GM18517 (cell line): ENCODE measurements around the gene TNNI3K.
A peak's percentile ranks its signal among the peaks of the same experiment; 100 is the strongest.

Experiments used
- ATAC-seq: cut with Tn5 transposase; IDR thresholded peaks from one replicate; pipeline ENCODE4 v1.9.1; 2021; ENCODE audit warnings: mild to moderate bottlenecking, moderate library complexity; ENCODE audit not compliant: unreplicated experiment

Gene TNNI3K

GRCh38 chr1:74486036-74486435 lies 250.8 kb downstream of the TNNI3K start:
- ATAC-seq: no peak

DNA sequence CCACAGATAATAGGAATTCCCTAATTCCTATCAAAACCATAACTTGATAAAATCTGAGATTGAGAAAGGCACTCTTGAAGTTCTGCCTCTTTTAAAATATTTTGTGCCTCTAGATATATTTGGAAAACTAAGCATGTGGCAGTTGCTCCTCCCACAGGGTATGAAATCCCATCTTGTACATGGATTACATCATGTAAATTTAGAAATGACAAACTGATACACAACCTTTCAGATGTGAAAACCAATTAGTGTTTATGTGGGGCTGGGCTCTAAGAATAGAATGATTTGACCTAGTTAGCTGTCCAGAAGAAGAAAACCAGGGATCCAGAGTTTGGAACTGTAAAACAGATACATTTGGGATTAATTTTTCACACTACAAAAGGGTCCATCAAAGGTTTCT lies 261.5 kb downstream of the TNNI3K start:
- no peak for ATAC-seq

- no peak for ATAC-seq
Observed at GRCh38 chr1:74498901-74499300, 263.7 kb downstream of the TNNI3K start.

GRCh38 chr1:74502432-74502831 lies 267.2 kb downstream of the TNNI3K start:
- no peak for ATAC-seq

GRCh38 chr1:74502858-74503257 lies 267.7 kb downstream of the TNNI3K start:
- ATAC-seq: no peak

DNA sequence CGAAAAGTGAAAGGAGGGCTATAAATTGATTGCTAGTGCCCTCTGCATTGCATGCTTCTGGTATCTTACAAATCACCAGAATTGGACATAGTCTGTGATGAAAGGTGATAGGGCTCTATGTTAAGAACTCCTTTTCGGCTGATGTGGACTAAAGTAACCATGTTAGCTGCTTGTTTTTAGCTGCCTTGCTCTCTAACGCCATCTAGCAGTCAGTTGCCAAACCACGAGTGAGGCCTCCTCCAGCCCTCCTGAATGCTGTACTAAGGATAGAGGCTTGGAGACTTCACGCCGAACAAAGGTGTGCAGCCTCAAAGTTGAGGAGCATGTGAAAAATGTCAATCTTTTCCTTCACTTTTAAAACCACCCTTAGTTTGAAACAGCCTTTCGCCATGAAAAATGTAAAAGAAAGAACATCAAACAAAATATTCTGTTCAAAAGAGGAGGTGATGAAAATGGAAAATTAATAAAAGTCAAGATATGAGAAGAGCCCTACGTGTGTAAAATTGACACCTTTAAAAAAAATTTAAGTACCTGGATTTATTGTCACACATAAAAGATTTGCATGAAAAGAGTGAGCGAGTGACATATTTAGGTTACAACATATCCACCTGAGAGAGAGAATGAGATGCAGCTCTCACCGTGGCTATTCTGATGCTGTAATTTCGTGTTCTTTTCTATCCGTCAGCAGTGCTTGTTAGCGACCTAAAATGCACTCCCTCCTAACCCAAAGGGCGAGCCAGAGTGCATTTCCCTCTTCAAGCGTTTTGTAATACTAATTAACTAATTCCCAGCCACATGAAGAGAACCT lies 269.1 kb downstream of the TNNI3K start:
- ATAC-seq: peak; percentile 91

- no peak for ATAC-seq
Observed at GRCh38 chr1:74504933-74505512, 269.8 kb downstream of the TNNI3K start.

GRCh38 chr1:74505928-74506710 lies 270.9 kb downstream of the TNNI3K start:
- no peak for ATAC-seq

DNA sequence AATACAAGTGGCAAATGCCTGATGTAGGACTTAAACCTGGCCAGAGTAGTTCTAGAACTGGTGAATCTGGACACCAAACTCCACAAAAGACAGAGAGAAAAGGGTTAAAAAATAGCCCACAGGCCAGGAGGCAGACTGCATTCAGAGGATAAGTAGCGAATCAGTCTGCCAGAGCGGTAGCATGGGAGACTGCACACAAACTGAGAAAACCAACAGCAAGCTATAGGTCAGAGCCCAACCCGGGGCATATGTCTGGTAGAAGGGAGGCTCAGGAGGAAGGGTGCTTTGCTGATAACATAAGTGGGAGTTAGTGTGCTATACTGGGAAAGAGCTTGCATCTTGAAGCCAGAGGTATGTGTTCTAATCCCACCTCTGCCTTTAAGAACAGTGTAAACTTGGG lies 273.3 kb downstream of the TNNI3K start:
- no peak for ATAC-seq

GRCh38 chr1:74512170-74512915 lies 277.2 kb downstream of the TNNI3K start, which contains the start of gene LRRC53:
LRRC53 (minus strand) TSS chr1:74512611; CDS start chr1:74483349, 29,262 bp downstream.
- ATAC-seq: no peak

- no peak for ATAC-seq
Observed at GRCh38 chr1:74513411-74514300, 278.5 kb downstream of the TNNI3K start.

- peak; percentile 65 for ATAC-seq
Observed at GRCh38 chr1:74517599-74518051, 282.4 kb downstream of the TNNI3K start.

DNA sequence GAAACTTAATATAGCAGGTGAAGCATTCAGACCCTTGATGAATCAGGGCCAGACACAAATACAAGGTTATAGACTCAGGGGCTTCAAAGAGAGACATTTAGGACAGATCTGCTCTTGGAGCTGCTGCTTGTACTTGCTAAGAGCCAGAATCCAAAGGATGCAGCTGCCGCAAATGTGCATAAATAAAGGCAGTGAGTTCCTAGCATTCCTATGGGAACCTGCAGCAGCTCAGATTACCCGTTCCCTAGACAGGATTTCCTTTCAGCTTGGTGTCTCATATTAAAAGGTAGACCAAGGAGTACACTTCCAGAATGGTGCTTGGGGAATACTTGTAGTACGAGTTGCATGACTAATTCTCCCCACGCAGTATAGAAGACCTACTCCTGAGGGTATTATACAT lies 287.0 kb downstream of the TNNI3K start:
- no peak for ATAC-seq

DNA sequence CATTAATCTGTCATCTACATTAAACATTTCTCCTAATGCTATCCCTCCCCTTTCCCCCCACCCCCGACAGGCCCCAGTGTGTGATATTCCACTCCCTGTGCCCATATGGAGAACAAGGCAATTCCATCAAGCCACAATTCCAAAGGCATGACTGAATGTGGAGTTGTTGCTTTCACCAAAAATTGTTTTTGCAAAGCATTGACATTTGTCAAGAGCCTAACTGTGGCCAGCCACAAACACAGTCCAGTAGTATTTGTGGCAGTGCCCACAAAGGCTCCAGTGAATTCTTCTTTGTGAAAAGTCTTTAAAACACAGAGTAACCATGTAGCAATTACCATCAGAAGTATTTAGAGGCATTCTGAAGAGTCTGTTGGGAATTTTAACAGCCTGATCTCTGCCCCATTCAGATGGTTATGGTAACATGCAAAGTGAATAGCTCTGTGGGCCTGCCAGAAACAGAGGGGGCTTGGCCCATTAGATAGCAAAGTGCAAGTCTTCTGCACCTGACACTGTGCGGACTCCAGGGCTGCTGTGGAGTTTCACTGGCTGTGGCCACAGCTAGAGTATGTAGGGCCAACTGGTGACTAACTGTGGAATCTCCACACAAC lies 288.8 kb downstream of the TNNI3K start:
- no peak for ATAC-seq

DNA sequence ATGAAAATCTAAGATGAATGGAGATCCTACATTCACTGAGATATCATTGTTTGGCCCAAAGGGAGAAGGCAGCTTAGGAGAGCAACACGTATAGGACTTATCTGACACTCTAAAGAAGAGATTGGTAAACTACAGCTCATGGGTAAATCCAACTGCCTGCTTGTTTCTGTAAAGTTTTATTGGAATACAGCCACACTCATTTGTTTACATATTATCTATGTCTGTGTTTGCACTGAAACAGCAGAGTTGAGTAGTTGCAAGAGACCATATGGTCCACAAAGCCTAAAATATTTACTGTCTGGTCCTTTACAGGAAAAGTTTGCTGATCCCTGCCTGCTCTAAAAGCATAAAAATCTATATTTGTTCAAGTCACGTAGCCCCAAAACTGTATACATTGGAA lies 291.5 kb downstream of the TNNI3K start:
- no peak for ATAC-seq

DNA sequence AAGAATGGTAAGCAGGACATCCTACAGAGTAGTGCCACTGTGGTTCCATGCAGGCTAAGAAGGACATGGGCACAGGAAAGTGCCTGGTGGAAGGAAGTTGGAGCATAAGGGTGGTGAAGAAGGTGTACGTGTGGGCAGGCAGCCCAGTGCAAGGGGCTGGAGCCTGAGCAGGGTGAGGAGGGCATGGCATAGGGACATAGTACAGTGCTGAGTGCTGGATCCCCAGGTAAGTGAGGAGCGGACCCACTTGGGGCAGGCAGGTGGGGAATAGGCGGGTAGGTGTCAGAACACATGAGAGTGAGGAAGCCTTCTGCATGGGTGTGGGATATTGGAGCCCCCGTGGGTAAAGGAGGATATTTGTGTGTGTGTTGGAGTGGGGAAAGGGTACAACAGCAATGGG lies 292.9 kb downstream of the TNNI3K start:
- no peak for ATAC-seq

GRCh38 chr1:74530892-74531291 lies 295.7 kb downstream of the TNNI3K start:
- no peak for ATAC-seq

DNA sequence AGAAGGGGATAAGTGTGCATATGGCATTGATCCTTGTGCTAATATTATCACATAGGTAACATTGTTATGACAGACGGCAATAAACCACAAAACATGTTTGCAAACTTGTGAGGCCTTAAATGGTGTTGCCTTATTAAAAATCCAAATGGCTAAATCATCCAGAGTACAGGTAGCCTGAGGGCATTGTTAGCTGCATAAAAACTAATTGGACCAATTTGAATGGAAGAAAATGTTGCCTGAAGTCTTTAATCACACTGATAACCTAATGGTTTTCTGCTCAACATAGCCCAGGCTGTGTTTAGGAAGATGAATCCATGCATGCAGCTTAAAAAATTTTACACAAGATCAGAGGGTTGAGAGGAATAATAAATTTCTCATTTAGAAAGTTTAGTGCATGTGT lies 296.6 kb downstream of the TNNI3K start:
- no peak for ATAC-seq

DNA sequence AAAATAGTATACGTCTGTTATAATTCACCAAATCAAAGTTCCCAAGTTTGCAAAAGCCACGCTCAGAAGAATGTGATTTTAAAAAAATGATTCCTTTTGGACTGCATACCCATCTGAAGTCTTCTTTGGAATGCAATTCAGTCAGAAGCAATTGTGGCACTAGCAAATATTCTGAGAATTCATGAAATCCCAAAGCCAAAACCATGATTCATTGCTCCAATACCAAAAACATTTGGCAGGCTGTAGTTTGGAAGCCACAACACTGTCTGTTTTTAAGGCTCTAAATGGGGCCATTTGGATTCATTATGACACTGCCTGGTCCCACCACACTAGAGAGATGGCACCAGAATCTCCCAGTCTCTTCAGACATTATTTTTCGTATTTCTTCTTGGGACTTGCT lies 299.1 kb downstream of the TNNI3K start:
- no peak for ATAC-seq

- no peak for ATAC-seq
Observed at GRCh38 chr1:74545821-74546220, 310.6 kb downstream of the TNNI3K start.
